PC-3 (cell line): ENCODE results near the gene ARHGAP15.

ENCODE experiments used
- CTCF ChIP-seq: fragments of 300-600 bp; sonication (generic); conservative IDR thresholded peaks from 2 replicates; pipeline ENCODE4 v1.5.1; 2017; ENCODE audit warnings: antibody characterized with exemption, low read depth, mild to moderate bottlenecking, low read length
- EZH2 ChIP-seq: fragments of 300-600 bp; sonication (generic); IDR thresholded peaks from one replicate; pipeline ENCODE4 v1.6.1; 2017; ENCODE audit warnings: antibody characterized with exemption, mild to moderate bottlenecking, low read length; ENCODE audit not compliant: unreplicated experiment

DNA sequence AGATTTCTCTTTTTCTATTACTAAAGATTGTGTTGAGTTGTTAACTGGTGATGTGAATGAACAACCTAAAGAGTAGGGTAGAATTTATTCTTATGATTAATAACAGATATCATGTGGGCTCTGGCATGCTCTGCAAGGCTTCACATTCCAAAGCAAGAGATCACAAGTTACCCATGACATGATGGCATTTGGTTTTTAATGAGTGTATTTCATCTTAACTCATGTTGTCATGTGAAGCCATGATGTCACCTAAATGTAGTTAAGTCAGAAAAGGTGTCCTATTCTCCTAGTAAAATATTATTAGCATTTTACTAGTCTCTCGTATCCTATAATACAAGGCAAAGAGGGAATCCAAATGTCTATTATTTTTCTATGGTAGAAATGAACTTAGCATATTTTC, 678.0 kb downstream of the ARHGAP15 start:
- no peak for TF ChIP-seq CTCF
- TF ChIP-seq EZH2, result no peak
